ENCODE data around the gene HCAR2.
"Not testable (repeated sequence)": the region's sequence is repeated elsewhere in the genome, so short reads cannot be mapped to it uniquely, and the experiment has no call there.

The HCAR2 gene

GRCh38 chr12:122715211-122715610, 12.1 kb upstream of the HCAR2 start:
- DNase-seq = not testable (repeated sequence)

- not testable (repeated sequence) for DNase-seq
These were observed 10.5 kb upstream of the HCAR2 start for GRCh38 chr12:122713491-122714188.

GRCh38 chr12:122711266-122711665, 8.1 kb upstream of the HCAR2 start:
- peak; percentile 12 for DNase-seq

- not testable (repeated sequence) for DNase-seq
These were observed 7.2 kb upstream of the HCAR2 start for GRCh38 chr12:122710341-122710740.

- DNase-seq = not testable (repeated sequence)
These were observed 6.1 kb upstream of the HCAR2 start for GRCh38 chr12:122709287-122709686.

DNA sequence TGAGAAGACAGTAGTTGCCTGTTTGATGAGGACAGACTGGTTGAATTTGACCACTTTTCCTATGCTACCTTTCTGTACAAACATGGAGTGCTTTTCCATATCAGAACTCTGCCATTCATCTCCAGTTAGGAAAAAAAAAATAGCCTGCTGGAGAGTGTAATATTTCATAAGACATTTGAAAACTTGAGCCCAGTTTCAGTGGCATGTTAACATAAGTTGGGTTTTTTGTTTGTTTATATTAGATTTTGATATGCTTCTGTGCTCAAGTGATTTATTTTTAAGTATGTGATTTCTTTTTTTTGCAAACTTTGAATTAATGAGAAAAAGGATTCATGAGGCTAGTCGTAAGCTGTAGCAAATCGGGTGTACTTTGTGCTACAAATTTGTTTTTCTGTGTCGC, 684 bp upstream of the HCAR2 start:
- not testable (repeated sequence) for DNase-seq

GRCh38 chr12:122701481-122701880, 1.7 kb downstream of the HCAR2 start:
- DNase-seq = not testable (repeated sequence)

GRCh38 chr12:122700038-122700710, 3.0 kb downstream of the HCAR2 start:
- not testable (repeated sequence) for DNase-seq

- DNase-seq = not testable (repeated sequence)
These were observed 6.2 kb downstream of the HCAR2 start for GRCh38 chr12:122696922-122697321.

DNA sequence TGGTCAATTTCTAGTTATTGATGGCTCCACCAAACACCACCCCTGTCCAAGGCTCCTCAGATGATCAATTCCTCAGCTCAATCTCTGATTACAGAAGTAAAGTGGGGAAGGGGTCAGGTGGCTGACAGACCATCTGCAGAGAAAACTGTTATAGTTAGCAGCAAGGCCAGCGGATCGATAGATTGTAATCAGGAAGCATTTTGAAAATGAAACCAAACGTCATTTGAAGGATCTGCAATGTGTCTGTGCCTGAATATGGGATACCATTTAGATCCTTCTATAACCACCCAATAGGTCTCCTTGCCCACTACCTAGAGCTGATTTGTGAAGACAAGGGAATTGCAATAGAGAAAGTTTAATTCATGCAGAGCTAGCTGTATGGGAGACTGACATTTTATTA, 11.6 kb downstream of the HCAR2 start:
- no peak for DNase-seq

DNA sequence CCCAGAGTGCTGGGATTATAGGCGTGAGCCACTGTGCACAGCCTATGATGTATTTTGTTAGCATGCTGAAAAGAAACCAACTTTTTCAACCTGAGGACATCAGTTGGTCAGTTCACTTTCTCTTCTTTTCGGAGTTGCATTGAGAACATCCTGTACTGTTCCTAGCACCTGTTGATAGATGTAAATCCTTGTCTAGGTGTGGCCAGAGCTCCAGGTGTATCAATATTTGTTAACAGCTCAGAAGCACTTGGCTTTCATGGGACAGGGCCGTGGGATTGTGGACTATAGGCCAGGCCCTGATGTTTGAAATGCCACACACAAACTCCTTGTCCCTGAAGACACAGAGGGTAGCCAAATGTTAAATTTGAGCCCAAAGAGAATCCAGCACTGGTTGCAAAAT, 14.9 kb downstream of the HCAR2 start:
- no peak for DNase-seq

GRCh38 chr12:122687086-122687485, 16.1 kb downstream of the HCAR2 start:
- no peak for DNase-seq

- DNase-seq = no peak
These were observed 16.6 kb downstream of the HCAR2 start for GRCh38 chr12:122686538-122686937.

GRCh38 chr12:122684297-122684813, 18.8 kb downstream of the HCAR2 start:
- DNase-seq = no peak

GRCh38 chr12:122681814-122682213, 21.3 kb downstream of the HCAR2 start:
- DNase-seq = peak; percentile 6

DNA sequence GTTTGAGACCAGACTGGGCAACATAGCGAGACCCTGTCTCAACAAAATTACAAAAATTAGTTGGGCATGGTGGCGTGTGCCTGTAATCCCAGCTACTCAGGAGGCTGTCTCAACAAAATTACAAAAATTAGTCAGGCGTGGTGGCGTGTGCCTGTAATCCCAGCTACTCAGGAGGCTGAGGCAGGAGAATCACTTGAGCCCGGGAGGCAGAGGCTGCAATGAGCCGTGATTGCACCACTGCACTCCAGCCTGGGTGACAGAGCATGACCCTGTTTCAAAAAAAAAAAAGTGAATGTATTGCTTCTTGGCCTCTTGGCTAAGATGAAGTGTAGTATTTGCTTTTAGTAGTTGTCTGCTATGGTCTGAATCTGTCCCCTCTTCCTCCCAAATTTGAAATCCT, 22.2 kb downstream of the HCAR2 start:
- DNase-seq = not testable (repeated sequence)

DNA sequence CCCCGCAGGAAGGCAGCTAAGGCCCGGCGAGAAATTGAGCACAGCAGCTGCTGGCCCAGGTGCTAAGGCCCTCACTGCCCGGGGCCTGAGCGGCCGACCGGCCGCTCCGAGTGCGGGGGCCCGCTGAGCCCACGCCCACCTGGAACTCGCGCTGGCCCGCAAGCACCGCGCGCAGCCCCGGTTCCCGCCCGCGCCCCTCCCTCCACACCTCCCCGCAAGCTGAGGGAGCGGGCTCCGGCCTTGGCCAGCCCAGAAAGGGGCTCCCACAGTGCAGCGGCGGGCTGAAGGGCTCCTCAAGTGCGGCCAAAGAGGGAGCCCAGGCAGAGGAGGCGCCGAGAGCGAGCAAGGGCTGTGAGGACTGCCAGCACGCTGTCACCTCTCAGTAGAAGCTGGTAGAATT, 26.4 kb downstream of the HCAR2 start:
- DNase-seq = not testable (repeated sequence)

GRCh38 chr12:122676015-122676414, 27.1 kb downstream of the HCAR2 start:
- not testable (repeated sequence) for DNase-seq

GRCh38 chr12:122672515-122672914, 30.6 kb downstream of the HCAR2 start:
- DNase-seq = no peak

DNA sequence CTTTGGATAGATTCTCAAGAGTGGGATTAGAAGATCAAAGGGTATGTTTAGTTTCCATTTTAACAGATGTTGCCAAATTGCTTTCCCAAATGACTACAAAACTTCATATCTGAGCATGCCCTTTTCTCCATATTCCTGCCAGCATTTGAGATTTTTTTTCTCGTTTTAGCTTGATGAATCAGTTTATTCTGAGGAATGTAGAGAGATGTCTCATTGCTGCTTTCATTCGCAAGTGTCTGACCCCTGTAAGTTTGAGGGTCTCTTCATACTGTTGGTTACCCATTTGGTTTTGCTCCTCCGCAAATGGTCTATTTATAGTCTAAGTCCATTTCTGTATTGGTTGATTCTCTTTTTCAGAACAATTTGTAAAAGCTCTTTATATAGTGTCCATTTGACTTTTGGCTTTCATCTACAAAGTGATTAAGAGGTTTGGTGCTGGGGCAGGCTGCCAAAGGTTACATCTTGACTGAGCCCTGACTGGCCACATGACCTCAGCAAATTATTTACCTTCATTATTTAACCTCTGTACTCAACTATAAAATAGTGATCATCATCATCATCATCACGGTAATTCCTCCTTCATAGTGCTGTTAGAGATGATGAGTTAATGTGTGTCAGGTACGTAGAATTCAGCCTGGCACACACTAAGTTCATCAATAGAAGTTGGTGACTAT, 33.6 kb downstream of the HCAR2 start:
- DNase-seq = no peak

- no peak for DNase-seq
These were observed 34.9 kb downstream of the HCAR2 start for GRCh38 chr12:122668268-122668667.

DNA sequence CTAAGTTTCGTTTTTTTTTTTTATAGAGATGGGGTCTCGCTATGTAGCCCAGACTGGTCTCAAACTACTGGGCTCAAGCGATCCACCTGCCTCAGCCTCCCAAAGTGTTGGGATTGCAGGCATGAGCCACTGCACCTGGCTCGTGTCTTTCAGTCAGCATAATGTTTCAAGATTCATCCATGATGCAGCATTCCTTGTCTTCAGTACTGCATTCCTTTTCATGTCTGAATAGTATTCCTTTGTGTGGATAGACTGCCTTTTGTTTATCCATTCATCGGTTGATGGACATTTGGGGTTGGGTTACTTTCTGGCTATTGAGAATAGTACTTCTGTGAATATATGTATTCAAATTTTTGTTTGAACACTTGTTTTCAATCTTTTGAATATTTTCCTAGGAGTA, 37.4 kb downstream of the HCAR2 start:
- no peak for DNase-seq

DNA sequence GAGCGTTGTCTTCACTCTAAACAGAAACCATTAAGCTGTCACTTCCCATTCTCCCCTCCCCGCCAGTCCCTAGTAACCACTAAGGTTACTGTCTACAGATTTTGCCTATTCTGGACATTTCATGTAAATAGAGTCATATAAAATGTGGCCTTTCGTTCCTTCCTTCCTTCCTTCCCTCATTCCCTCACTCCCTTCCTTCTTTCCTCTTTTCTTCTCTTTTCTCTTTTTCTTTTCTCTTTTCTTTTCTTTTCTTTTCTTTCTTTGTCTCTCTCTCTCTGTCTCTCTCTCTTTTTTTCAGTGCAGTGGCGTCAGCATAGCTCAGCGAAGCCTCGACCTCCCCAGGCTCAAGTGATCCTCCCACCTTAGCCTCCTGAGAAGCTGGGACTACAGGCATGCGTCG, 37.8 kb downstream of the HCAR2 start:
- DNase-seq = no peak

GRCh38 chr12:122661938-122662337, 41.2 kb downstream of the HCAR2 start:
- no peak for DNase-seq

All from GF-D8 (cell line).